Eye (tissue), 1 donor: ENCODE measurements around the gene ZNF398.
"Not testable (repeated sequence)": the region's sequence is repeated elsewhere in the genome, so short reads cannot be mapped to it uniquely, and the experiment has no call there.

Source experiments
- DNase-seq: peaks from one replicate; pipeline ENCODE4 v3.0.0-alpha.2; 2015

ZNF398 gene

DNA sequence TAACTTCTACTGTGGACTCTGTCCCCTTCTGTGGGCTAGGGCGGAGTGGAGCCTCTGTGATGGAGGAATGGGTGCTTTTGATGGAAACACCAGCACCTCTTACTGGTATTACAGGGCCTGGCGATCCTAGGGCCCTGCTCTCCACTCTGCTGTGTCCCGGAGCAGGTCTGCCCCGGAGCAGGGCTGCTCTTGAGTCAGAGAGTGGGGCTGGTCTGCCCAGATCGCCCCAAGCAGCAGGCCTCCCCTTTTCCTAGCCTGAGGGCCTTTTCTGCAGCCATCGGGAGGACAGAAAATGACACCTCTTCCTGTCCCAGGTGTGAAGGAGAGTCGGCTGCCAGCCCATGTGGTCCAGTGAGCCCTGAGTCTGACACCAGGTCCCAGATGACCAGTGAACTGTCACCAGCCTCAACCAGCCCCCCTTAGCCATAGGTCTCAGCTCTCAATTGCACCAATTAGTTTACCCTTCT is 49.5 kb downstream of the ZNF398 start:
- no peak for DNase-seq

DNA sequence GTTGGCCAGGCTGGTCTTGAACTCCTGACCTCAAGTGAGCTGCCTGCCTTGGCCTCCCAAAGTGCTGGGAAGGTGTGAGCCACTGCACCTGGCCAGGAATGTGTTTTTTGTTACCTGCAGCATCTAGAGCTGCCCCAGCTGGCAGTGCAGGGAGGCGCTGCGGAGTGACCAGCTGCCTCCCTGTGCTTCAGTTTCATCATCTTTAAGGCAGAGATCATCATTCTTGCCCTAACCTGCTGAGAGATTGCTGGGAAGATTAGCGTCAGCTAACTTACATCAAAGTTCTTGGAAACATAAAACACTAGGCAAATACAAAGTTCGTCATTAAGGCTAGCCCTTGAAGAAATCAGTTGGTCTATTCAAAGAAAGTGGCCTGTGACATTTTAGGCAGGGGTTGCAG is 50.4 kb downstream of the ZNF398 start:
- DNase-seq: no peak

DNA sequence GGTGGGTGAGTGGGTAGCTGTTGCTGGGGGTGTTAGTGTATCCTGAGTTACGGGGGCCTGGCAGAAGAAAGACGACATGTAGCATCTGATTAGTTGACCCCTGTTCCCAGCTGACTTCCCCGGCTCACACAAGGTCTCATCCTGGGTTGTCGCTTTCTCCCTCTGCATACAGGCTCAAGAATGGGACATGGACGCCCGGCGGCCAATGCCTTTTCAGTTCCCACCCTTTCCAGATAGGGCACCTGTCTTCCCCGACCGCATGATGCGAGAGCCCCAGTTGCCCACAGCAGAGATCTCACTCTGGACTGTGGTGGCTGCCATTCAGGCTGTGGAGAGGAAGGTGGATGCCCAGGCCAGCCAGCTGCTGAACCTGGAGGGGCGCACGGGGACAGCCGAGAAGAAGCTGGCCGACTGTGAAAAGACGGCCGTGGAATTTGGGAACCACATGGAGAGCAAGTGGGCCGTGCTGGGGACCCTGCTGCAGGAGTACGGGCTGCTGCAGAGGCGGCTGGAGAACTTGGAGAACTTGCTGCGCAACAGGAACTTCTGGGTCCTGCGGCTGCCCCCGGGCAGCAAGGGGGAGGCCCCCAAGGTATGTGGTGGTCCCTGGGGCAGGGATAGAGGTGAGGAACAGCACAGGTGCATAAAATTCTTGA is 51.0 kb downstream of the ZNF398 start:
- no peak for DNase-seq

DNA sequence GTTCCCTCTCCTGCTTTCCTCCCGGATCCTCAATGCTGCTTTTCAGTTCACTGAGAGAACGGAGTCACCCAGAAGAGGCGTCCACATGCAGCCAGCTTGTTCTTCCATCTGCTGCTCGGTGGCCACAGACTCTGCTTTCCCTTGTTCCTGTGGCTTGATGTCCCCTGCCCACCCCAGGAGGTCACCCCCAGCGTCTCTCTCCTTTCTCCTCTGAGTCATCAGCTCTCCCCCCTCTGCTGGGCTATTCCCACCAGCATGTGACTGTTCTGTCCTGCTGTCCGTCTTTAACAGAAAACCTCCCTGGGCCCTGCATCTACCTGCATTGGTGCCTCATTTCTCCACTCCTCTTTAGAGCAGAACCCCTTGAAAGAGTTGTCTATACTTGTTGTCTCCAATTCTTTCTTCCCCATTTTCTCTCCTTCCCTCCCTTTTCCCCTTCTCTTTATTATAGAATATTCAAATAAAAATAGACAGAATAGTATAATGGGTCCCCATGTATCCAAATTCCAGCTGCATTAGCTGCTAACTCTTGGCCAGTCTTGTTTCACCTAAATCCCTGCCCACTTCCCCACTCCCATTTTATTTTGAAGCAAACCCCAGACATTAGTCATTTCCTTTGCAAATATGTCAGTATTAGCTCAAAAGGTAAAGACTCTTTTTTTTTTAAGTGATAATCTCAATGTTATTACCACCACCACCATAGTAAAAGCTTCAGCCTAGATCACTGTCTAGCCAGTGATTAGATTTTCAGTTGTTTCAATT is 52.2 kb downstream of the ZNF398 start:
- DNase-seq: no peak

DNA sequence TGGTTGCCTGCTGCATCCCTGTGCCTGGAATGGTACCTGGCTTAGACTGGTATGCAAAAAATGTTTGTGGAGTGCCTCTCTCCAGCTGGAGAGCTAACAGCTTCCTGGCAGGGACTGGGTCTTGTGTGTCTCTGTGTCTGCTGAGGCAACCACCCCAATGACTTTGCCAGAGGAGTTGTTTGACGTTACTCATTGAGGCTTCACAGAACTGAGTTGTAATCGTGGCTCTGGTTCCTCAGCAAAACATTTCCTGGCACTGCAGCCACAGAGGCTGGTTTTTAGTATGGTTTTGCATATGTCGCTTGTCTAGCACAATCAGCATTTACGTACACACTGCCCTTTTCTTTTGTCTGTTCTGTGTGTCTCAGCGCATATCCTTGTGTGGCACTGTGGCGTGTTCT is 55.6 kb downstream of the ZNF398 start:
- DNase-seq: no peak

DNA sequence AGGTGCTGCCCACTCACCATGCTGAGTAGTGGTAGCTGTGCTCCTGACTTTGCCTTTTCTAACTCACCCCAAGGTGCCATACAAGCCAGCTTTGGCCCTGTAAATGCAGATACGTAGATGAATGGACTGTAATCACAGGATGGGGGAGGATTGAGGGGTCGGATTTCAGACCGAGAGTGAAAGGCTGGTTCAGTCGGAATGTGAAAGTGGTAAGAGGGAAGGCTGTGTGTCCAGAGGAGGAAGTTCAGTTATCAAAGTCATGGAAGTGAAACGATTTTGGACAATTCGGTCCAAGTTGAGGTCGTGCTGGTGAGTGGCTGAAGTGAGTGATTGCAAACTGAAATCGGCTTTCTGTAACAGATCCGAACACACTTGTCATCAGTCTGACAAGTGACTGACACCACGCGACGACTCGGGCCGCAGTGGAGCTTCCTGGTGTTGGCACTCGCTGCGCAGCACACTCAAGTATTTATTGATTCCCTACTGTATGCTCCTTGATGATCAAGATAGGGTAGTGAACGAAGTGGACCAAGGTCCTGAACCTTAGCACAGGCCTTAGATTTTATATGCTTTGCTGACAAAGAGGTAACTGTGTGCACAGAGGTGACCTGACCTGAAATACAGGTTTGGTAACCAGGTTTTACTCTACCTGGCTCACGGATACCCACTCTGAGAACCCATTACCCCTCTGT is 58.6 kb downstream of the ZNF398 start:
- no peak for DNase-seq

DNA sequence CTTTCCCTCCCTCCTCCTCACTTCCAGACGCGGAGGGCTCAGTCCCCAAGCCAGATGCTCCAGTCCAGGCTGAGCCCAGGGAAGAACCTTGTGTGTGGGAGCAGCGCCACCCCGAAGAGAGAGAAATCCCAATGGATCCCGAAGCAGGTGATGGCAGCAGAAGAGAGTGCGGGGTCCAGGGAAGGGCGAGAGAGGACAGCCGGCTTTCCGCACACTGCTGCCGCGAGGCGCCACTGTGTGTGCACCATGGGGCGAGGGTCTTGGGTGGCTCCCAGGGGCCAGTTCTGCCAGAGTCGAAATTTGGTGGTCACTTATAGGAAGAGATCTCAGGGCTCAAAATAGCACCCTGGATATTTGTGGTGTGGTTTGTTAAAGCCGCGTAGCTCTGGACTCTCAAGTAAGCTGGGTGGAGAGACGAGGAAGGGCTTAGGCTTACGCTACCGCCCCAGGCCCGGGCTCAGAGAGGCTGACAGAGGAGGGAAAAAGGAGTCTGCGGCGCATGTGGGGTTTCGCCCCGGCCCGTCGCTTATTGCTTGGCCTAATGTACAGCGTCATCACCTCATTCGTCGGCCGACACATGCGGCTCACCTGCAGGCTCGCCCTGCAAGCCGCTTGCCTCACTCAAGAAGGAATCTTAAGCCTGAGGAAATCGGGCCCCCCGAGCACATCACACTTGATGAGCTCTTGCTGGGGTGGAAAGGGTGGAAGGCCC is 60.2 kb downstream of the ZNF398 start:
- DNase-seq: no peak

DNA sequence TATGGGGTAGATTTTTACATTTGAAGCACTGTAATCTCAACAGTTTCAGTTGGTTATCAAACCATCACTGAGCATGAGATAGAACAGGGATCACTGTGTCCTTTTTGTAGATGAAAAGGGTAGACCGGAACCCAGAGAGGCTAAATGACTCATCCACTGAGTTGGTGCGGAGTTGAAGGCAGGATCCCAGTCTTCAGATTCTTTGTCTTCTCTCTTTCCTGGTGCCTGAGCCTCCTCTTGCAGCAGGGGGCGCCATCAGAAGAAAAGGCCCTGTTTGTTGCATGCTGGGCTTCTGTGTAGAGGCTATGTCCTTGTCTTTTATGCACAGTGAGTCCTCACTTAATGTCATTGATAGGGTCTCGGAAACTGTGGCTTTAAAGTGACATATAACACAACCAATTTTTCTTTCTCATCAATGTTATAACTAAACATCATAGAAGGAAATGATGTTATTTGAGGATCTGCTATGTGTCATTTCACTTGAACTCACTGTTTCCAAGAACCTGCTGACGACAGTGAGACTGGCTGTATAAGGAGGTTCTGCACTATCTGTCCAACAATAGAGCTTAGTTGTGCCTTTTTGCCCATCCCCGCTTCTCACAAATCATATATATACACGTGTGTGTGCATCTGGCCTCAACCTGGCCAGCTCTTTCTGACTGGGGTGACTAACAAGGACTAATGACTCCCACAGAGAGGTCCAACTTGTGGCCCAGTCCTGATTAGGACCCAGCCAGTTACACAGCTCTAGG is 62.4 kb downstream of the ZNF398 start:
- DNase-seq: peak; percentile 46

DNA sequence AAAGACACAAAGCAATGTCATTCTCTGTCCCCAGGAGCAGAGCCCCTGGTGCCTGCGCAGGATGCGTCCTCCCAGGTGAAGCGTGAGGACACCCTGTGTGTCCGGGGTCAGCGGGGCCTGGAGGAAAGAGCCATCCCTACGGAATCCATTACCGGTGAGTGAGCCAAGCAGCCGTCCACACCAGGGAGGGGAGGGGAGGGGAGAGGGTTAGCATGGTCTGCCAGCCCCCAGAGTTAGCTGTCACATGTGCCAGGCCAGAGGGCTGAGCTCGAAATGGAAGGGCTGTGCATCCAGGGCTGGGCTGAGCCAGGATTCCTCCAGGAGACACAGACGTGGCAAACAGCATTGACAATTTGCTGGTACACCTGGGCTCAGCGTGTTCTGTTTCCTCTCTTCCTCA is 63.3 kb downstream of the ZNF398 start:
- DNase-seq: no peak

DNA sequence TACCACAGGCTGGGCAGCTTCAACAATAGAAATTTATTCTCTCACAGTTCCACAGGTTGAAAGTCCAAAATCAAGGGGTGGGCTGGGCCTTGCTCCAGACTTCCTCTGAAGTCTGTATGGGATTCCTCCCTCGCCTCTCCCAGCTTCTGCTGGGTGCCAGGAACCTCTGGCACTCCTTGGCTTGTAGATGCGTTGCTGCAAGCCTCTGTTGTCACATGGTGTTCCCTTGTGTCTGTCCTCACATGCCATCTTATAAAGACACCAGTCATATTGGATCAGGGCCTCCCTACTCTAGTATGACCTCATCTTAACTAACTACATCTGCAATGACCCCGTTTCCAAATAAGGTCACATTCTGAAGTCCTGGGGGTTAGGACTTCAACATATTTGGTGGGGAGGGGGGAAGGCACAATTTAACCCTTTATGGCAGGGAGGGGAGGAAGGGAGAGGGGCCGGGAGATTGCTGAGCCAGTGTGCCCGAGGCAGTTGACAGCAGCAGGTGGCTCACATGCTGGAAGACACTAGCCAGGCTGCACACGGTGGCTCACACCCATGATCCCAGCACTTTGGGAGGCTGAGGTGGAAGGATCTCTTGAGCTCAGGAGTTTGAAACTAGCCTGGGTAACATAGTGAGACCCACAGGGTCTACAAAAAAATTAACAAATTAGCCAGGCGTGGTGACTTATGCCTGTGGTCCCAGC is 66.9 kb downstream of the ZNF398 start:
- DNase-seq: no peak

DNA sequence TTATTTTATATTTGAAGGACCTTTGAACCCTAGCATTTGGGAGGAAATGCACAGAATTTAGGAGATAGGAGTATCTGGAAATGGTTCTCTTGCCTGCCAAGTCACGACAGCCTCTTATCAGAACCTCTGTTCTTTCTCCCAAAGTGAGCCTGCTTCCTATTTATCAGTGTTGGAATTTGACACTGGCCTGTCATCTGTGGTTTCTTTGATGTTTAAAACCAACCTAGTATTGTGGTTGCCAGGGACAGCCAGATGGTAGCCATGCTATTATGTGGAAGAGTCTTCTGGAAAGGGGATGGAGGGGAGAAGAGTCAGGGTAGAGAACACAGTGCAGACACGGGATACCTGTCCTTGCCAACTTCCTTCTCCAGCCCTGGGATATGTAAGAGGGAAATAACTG is 69.1 kb downstream of the ZNF398 start:
- no peak for DNase-seq

DNA sequence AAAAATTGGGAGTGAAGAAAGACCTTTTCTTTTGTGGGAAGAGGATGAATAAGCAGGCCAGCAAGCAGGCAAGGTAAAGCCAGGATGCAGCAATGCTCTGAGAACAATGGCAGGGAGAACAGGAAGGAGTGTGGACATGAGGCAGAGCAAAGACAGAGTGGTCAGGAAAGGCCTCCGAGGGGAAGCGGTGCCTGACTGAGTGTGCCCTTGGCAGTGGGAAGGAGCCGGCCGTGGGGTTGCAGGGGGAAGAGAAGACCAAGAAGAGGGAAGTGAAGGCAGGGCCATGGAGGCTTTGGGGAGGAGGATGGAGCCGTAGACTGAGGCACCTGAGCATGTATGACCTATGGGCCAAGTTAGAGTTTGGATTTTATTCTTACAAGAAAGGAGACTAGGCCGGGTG is 70.3 kb downstream of the ZNF398 start:
- no peak for DNase-seq

DNA sequence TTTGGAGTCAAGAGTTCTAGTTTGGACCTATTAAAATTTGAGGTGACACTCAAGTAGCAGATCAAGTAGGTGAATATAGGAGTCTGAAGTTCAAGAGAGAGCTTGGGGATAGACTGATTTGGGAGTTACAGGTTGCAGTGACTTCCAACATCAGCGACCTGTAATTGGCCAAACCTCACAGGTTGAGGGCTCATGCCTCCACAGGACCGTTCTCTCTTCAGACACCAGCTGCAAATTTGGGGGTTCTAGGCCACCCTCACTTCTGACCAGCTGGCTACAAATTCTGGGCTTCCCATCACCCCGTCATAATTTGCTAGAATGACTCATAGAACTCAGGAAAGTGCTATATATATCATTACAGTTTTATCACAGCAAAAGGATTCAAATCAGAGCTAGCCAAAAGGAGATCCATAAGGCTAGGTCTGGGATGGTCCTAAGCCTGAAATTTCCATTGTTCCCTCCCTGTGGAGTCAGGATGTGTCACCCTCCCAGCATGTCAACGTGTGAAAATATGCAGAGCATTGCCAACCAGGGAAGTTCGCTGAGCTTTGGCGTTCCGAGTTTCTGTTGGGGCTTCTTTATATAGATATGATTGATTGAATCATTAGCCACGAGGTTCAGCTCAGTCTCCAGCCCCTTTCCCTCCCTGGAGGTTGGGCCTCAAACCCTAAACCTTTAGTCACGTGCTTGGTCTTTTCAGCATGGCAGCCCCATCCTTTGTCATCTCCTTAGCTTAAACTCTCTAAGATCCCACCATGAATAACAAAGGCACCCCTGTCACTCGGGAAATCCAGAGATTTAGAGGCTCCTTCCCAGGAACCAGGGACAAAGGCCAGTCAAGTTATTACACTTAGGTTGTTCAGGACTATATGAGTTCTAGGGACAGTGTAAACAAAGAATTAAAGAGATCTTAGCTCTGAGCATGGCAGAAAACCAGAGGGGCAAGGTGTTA is 71.5 kb downstream of the ZNF398 start:
- no peak for DNase-seq

DNA sequence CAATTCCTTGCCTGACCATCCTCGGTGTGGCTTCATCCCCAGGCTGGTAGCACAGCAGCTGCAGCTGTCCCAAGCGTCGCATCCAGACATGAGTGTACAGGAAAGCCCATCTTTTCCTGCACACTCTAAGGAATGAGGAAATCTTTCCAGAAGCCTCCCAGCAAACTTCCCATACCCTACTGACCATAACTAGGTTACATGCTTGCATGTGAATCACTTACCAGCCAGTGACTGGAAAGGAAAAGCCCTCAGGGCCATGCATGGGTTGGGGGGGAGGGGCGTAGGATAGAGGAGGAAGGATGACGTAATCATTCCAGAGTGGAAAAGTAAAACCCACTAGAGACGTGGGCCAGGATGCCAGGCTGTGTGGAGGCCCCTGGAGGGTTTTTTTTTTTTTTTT is 73.3 kb downstream of the ZNF398 start:
- no peak for DNase-seq

DNA sequence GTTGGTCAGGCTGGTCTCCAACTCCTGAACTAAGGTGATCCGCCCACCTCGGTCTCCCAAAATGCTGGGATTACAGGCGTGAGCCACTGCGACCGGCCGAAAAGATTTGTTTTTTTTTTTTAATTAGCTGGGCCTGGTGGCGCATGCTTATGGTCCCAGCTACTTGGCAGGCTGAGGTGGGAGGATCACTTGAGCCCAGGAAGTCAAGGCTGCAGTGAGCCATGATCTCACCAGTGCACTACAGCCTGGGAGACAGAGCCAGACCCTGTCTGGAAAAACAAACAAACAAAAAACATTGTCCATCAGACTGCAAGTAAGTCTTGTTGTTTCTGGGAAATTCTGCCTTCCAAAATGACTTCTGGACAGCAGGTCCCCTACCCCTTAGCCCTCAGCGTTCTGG is 75.9 kb downstream of the ZNF398 start:
- DNase-seq: no peak

DNA sequence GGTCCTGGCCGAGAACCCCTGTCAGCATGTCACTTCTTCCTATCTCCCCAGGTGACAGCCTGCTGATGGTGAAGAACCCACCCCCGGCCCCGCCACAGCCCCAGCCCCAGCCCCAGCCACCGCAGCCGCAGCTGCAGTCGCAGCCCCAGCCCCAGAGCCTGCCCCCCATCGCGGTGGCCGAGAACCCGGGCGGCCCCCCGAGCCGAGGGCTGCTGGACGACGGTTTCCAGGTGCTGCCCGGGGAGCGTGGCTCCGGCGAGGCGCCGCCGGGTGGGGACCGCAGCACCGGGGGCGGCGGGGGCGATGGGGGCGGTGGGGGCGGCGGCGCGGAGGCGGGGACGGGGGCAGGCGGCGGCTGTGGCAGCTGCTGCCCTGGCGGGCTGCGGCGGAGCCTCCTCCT is 76.5 kb downstream of the ZNF398 start:
- no peak for DNase-seq

DNA sequence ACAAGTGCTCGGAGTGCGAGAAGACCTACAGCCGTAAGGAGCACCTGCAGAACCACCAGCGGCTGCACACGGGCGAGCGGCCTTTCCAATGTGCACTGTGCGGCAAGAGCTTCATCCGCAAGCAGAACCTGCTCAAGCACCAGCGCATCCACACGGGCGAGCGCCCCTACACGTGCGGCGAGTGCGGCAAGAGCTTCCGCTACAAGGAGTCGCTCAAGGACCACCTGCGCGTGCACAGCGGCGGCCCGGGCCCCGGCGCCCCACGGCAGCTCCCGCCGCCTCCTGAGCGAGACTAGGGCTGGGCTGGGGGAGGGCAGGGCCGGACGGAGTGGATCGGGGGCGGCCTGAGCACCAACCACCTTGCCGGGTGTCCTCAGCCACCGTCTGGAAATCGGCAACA is 77.1 kb downstream of the ZNF398 start:
- no peak for DNase-seq

DNA sequence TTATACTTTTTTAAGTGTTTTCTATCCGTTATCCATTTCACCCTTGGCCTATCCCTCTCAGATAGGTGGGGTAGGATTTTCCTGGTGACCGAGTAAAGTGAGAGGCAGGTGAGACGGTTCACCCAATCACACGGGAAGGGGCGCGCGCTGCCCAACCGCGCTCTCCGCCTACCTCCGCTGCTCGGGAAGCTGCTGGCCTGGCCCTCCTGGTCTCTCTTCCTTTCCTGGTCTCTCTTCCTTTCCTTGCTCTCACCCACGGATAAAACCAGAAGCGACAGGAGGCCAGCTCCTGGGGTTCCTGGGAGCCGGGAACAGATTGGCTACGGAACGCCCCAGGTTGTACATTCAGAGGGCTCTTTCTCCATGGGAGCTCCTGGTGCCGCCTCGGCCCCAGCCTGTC is 77.9 kb downstream of the ZNF398 start:
- DNase-seq: no peak

DNA sequence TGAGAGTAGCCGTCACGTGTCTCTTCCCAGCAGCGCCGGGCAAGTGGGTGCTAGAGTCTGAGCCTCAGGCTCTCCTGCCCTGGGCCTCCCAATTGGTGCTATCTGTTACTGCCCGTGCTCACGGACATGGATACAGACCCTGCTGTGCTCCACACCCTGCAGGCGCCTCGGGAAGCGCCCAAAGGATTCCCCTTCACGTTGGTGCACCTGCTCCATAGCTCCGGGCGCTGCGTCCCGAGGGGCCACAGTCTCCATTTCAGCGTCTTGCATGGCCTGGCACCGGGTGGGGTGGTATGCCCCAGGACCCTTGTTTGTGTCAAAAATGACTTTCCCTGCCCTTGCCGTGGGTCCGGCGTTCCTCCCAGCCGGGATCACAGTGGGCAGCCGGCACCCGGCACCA is 78.4 kb downstream of the ZNF398 start:
- no peak for DNase-seq

DNA sequence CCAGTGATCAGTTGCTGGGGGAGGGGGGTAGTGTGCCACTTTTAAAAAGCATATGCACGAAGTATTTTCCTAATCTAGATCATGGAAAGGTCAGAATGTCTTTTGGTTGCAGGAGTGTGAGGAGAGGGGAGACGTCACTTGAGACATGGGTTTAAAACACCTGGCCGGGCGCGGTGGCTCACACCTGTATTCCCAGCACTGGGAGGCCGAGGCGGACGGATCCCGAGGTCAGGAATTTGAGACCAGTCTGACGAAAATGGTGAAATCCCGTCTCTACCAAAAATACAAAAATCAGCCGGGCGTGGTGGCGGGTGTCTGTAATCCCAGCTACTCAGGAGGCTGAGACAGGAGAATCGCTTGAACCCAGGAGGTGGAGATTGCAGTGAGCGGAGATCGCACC is 79.1 kb downstream of the ZNF398 start:
- not testable (repeated sequence) for DNase-seq
